SU-DHL-6 (cell line): ENCODE results near the gene ARID5A.

Source experiments
- CTCF ChIP-seq: fragments of 200-600 bp; sonication (generic); IDR thresholded peaks from one replicate; pipeline ENCODE4 v1.5.1; 2017; ENCODE audit warnings: antibody characterized with exemption, mild to moderate bottlenecking, low read length, moderate library complexity; ENCODE audit not compliant: insufficient read depth, poor library complexity, severe bottlenecking
- EZH2phosphoT487 ChIP-seq: fragments of 200-600 bp; sonication (generic), shearing (Covaris generic); conservative IDR thresholded peaks from 2 replicates; pipeline ENCODE4 v1.6.1; 2018; ENCODE audit warnings: mild to moderate bottlenecking, antibody characterized with exemption, low read length, moderate library complexity, mixed read lengths

DNA sequence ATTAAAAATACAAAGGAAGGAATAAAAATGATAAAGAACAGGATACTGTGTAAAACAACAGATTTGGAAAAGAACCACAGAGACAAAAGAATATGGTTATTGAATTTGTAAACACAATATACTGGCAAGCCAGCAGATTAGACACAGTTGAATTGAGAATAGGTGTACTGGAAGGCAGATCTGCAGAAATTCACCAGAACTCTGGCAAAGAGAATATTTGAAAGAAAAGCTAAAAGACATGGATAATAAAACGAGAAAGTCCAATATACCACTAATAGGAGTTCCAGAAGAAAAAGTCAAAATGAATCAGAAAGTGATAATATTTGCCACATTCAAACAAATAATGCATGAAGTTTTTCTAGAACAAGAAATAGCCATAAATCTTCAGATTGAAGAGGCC, 19.5 kb upstream of the ARID5A start:
- TF ChIP-seq CTCF (no peak), EZH2phosphoT487 (no peak)
